Activated CD4-positive, alpha-beta T cell treated with anti-CD3 and anti-CD28 coated beads for 1 hour (primary cell): Measurements from ENCODE around the gene CSPG4.
"Not testable (repeated sequence)": the region's sequence is repeated elsewhere in the genome, so short reads cannot be mapped to it uniquely, and the experiment has no call there.

Source experiments
- DNase-seq: peaks from one replicate; pipeline ENCODE4 v3.0.0-alpha.2; 2020

Gene CSPG4

DNA sequence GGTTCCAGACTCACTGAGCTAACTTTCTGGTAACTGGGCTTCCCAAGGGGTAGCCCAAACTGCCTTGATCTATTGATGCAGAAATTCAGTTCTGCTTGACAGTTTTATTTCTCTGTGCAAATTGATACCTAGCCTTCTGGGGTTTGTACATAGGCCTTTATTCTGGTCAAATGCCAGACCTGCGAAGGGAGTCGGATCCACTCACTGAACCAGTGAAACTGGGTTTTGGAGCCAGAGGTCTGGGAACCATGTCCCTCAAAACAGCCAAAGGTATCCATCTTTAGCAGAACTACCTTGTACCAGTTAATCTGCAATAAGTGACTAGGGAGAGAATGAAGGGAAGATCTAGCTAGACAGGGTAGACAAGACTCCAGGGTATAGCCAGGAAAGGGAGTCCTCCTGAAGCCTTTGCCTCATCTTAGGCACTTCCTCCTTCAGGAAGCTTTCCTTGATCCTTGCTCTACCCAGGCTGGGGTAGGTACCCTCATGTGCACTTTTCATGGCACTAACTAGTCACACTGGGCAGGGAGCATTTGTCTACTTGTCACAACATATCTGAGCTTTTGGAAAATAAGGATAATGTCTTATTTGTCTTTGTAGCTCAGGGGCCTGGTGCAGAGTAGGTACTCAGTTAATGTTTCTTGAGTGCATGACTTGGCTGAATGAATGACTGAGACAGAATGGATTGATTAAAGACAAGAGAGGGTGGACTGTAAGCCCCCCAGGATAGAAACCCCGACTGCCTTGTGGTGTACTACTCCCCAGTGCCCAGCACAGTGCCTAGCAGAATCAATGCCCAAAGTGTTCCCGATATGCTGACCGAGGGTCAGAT, 66.3 kb downstream of the CSPG4 start:
- no peak for DNase-seq

DNA sequence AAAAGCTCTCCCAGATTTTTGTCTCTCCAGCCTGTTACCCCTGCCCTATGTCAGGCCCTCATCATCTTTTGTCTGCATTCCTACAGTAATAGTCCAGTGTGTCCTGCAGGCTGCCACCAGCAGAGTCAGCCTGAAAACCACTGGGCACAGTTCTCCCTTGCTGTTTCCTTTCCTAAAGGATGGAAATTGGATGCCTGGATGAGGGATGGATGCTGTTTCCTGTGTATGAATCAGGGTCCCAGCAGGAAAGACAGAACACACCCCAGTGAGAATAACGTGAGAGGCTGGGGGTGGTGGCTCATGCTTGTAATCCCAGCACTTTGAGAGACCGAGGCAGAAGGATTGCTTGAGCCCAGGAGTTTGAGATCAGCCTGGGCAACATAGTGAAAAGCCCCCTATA, 68.3 kb downstream of the CSPG4 start:
- no peak for DNase-seq

GRCh38 chr15:75641603-75642002, 71.0 kb downstream of the CSPG4 start:
- no peak for DNase-seq

DNA sequence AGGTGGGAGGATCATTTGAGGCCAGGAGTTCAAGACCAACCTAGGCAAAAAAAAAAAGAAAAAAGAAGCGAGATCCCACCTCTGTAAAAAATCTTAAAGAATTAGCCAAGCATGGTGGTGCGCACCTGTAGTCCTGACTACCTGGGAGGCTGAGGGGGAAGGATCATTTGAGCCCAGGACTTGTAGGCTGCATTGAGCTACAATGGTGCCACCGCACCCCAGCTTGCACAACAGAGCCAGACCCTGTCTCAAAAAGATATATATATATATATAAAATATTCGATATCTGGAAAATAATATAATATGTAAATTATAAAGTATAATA, 71.5 kb downstream of the CSPG4 start:
- DNase-seq: no peak

DNA sequence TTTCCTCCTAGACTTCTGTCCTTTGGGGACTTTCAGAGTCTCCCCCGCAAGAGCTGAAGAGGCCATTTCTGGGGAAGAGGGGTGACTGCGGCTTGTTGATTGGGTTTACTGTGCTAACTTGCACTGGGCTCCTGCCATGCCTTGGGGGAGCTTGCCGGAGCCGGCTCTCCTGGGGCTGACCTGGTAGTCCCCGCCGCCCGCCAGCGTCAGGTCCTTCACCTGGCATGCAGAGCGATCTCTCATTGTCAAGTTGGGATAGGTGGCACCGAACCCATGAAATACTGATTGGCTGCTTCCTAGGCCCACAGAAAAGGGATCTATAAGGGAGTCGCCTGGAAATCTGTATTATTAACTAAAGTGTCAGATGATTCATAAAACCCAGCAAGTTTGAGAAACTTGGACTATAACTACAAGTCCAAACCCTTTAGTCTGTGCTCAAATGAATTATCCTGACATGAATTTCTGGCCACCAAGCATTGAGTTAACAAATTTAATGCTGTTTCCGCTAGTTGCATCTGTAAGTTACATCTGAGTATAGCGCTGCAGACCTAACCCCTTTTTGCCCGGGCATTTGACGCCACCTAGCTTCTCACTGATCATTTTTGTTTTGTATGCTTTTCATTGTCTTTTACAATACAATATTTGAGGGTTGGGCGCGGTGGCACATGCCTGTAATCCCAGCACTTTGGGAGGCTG, 72.0 kb downstream of the CSPG4 start:
- peak; percentile 32 for DNase-seq

GRCh38 chr15:75639709-75640482, 72.8 kb downstream of the CSPG4 start, which contains the start of gene IMP3:
IMP3 (minus strand) TSS chr15:75640224; CDS start chr15:75640168, 56 bp downstream.
- DNase-seq: peak; percentile 88

DNA sequence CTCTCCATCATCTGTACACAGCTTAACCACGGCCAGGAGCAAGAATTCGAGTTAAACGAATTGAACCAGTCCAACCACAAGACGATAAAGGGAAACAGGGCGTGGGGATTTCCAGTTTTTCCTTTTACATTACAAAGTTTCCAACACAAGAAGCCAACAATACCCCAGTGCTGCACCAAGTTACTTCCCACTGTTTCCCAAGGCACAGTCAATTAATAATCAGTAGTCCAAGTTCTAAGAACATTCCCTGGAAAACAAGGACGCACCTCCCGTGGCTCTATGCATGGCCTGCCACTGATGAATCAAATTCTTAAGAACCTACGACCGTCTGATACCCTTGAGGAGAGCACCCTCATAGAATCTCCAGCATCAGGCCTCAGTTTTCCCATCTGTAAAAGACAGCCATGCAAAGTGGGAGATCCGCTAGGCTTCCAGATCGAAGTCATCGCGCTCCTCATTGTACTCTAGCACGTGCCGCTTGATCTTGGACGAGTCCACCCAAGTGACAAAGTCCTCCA, 73.4 kb downstream of the CSPG4 start:
- DNase-seq: no peak

DNA sequence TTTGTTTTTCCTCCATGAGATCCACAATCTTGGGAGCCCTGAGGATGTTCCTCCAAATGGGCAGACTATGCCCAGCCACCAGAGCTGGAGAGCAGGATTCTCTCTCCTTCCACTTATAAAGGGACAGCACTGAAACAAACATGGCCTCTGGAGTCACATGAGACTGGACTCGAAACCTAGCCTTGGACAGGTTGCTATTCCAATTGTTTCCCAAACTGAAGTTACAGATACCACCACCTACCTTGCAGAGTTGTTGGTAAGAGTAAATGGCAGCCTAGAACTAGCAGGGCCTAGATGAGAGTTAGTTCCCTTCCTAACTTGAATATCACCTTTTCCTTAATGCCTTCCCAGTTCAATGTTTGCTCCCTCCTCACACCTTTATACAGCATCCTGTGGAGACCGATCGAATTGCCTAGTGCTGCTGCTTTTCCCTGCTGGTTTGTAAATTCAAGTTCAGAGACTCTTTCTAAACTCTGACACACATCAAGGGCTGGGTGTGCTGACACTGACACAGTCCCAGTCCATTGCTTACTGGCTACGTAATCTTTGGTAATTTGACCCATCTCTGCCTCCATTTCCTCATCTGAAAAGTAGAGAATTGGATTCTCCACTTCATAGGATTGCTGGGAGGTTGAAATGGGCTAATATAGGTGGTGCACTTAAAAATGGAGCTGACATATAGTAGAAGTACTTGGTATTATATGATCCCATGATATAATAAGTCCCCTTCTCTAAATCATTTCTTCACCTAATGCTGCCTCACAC, 75.2 kb downstream of the CSPG4 start:
- no peak for DNase-seq

DNA sequence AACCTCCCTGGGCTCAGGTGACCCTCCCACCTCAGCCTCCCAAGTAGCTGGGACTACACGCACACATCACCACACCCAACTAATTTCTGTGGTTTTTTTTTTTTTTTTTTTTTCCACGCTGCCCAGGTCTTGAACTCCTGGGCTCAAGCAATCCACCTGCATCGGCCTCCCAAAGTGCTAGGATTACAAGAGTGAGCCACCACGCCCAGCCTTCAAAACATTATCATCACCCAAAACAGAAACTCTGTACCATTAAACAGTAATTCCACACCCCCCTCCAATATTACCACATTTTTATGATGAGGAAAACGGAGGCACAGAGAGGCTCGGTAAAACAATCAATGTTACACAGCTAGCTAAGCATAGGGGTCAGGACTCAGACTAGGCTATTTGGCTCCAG, 76.6 kb downstream of the CSPG4 start:
- no peak for DNase-seq

DNA sequence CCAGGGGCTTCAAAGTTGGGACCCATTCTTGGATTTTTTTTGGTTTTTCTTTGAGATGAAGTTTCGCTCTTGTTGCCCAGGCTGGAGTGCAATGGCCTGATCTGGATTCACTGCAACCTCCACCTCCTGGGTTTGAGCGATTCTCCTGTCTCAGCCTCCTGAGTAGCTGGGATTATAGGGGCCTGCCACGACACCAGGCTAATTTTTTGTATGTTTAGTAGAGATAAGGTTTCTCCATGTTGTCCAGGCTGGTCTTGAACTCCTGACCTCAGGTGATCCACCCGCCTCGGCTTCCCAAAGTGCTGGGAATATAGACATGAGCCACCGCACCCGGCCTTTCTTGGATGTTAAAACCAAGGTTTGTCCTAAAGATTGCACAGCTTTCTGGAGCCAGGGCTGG, 78.7 kb downstream of the CSPG4 start:
- not testable (repeated sequence) for DNase-seq

DNA sequence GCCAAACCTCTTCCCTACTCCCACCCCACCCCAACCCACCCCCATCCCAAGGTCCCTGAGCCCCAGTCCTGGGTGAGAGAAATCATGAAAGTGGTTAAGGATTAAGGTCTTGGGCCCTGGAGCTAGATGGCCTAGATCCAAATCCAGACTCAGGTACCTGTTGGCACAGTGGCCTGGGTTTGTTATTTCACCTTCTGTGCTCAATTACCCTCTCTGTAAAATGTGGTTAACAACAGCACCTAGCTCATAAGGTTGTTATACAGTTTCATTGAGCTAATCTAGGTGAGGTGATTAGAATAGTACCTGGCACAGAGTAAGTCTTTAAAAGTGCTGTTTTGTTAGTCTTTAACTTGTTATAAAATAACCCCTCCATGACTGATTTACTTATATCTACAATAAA, 80.7 kb downstream of the CSPG4 start:
- DNase-seq: no peak

GRCh38 chr15:75625542-75626347, 86.9 kb downstream of the CSPG4 start, which contains the start of gene SNUPN:
SNUPN (minus strand) TSS chr15:75625725; CDS start chr15:75621051, 4,674 bp downstream.
- peak; percentile 87 for DNase-seq
